GM12892 (cell line): Measurements from ENCODE around the gene CLMN.
A peak's percentile ranks its signal among the peaks of the same experiment; 100 is the strongest.

ENCODE experiments used
- DNase-seq: peaks from one replicate; pipeline ENCODE4 v3.0.0; 2011; ENCODE audit not compliant: insufficient read length
- FAIRE-seq: peaks from 2 replicates; lab custom pipeline; 2011; peaks lifted over from hg19 to GRCh38; lab: Jason Lieb, UNC
- POLR2A ChIP-seq: IDR thresholded peaks from 2 replicates; pipeline ENCODE4 v1.6.1; 2011; ENCODE audit warnings: low read depth, low read length, control low read depth
- POLR2AphosphoS5 ChIP-seq: IDR thresholded peaks from 2 replicates; pipeline ENCODE4 v1.6.1; 2011; ENCODE audit warnings: low read depth, low read length, control low read depth
- TAF1 ChIP-seq: IDR thresholded peaks from 2 replicates; pipeline ENCODE4 v1.6.1; 2011; ENCODE audit warnings: low read depth, mild to moderate bottlenecking, control low read depth, low read length, borderline replicate concordance

Gene CLMN

DNA sequence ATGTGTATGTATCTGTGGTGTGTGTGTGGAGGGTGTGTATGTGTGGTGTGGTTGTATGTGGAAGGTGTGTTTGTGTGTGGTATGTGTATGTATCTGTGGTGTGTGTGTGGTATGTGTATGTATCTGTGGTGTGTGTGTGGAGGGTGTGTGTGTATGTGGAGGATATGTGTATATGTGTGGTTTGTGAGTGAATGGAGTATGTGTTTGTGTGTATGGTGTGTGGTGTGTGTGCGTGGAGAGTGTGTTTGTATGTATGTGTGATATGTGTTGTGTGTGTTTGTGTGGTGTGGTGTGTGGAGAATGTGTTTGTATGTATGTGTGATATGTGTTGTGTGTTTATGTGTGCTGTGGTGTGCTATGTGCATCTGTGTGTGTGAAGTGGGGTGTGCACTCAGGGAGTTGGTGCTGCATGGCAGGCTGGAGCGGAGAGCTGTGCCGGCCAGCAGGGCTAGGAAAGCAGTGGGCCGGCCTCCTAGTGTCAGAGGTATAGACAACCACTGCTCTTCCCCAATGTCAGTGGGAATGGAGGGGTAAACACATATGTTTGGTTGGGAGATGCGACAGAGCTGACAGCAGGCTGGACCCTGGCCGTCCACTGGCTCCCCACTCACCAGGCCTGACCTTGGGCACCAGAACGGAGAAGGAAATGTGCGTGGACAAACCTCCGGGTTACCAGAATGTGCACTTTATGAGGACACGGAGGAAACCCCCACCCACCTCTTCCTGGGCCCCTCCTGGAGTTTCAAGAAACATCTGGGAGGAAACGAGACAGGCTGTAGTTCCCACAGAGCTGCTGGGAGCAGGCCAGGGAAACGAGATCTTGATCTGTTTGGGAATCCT, 60.7 kb downstream of the CLMN start:
- FAIRE-seq (peak; percentile 81), DNase-seq (no peak)
- TF ChIP-seq TAF1 (no peak), POLR2A (no peak), POLR2AphosphoS5 (no peak)

DNA sequence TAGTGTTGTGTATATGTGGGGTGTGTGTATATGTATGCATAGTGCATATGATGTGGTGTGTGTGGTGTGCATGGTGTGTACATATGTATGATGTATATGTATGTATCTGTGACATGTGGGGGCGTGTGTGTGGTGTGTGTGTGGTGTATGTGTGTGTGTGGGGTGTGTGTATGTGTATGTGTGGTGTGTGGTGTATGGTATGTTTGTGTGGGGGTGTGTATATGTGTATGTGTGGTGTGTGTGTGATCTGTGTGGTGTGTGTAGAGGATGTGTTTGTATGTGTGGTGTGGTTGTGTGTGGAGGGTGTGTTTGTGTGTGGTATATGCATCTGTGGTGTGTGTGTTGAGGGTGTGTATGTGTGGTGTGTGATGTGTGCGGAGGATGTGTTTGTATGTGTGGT, 61.6 kb downstream of the CLMN start:
- TF ChIP-seq TAF1 (no peak), POLR2AphosphoS5 (no peak), POLR2A (no peak)
- peak; percentile 80 for FAIRE-seq

DNA sequence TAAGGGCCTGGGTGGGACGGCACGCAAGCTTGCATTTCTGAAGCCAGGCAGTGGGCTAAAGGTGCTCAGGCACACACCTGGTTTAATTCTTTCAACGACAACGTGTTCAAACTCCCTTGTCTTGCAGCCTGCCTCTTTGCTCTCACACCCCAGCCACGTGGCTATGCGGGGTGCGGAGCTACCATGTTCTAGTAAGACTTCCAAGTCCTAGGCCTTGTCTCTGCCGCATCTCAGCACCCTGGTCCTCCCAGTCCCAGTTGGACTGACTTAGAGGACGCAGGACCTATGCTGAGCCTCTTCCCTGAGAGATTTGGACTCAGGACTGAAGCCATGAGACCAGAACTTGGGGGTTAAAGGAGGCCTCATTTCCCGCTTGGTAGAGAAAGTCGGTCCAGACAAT, 62.2 kb downstream of the CLMN start:
- DNase-seq (no peak), FAIRE-seq (no peak)
- no peak for TF ChIP-seq TAF1
- no peak for TF ChIP-seq POLR2A
- TF ChIP-seq POLR2AphosphoS5: no peak

More for the DNA sequence above, 61.6 kb downstream of the CLMN start:
- DNase-seq: no peak

DNA sequence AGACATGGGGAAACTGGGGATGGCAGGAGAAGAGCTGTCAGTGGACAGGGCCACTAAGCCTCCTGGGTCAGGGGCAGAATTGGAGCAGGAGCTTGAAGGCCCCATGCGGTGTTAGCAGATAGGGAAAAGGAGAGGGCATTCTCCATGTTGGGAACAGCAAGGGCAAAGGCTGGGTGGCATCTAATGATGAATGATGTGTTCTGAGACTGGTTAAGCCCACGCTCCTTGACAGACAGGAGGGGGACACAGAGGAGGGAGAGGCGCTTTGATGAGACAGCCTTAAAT, 63.0 kb downstream of the CLMN start:
- DNase-seq: no peak
- no peak for FAIRE-seq

DNA sequence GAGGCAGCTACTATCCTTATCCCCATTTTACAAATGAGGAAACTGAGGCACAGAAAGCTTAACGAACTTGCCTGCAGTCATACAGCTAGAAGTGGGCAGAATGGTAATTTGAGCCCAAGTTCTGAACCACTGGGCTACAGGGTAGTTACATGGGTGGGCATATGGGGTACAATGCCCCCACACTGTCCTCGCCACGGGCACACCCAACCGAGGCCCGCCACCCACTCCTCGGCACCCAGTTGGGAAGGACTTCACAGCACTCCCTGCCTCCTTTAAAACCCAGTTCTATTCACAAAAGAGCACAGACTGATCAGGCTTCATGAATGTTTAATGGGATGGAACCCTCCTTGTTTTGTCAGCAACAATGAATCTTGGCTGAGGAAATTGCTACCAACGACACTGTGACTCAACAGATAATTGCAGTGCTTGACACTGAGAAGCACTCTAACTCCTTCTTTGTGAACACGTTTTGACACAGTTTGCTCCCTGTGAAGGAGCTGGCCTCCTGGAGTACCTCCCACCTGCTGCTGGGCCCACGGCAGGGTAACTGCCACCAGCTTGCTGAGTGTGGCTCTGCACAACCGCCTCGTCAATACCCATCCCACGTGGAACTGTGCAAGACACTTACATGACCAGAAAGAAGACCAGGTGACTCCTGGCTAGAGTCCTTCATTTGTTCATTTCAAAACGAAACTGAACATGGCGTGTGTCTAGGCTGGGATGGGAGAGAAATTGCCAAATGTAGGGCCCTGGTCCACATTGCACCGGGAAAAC, 63.5 kb downstream of the CLMN start:
- DNase-seq: no peak
- FAIRE-seq: no peak

More for the DNA sequence above, 63.0 kb downstream of the CLMN start:
- TF ChIP-seq POLR2AphosphoS5: no peak
- no peak for TF ChIP-seq POLR2A
- no peak for TF ChIP-seq TAF1

DNA sequence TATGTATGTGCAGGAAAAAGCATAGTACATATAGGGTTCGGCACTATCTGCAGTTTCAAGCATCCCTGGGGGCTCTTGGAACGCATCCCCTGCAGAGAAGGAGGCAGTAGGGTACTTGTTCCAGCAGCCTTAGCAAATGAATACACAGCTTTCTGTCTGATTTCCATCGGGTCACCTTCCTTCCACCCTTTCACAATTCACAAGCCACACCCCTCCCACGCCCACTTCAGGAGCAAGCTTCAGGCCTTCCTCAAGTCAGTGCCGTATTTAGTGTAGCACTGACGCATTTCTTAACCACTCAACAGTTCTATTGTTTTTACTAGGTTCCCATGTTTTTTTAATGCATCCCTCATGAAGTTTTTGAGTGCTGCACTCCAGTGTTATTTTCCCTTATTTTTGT, 64.2 kb downstream of the CLMN start:
- TF ChIP-seq POLR2A (no peak), TAF1 (no peak)
- no peak for DNase-seq
- FAIRE-seq: peak; percentile 79

More for the DNA sequence above, 63.5 kb downstream of the CLMN start:
- TF ChIP-seq POLR2AphosphoS5 (no peak), TAF1 (no peak)

DNA sequence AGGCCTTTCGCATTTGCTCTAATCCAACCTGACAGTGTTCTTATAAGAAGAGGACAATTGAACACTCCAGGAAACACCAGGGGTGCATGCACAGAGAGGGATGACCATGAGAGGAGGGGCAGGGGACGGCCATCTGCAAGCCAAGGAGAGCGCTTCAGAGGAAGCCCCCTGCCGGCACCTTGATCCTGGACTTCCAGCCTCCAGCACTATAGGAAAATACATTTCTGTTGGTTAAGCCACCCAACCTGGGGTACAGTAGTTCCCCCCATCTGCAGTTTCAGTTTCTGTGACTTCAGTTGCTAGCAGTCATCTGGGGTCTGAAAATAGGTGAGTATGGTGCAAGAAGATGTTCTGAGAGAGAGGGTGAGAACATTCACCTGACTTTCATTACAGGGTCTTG, 64.7 kb downstream of the CLMN start:
- TF ChIP-seq POLR2A (no peak), POLR2AphosphoS5 (no peak), TAF1 (no peak)
- FAIRE-seq: no peak
- no peak for DNase-seq

DNA sequence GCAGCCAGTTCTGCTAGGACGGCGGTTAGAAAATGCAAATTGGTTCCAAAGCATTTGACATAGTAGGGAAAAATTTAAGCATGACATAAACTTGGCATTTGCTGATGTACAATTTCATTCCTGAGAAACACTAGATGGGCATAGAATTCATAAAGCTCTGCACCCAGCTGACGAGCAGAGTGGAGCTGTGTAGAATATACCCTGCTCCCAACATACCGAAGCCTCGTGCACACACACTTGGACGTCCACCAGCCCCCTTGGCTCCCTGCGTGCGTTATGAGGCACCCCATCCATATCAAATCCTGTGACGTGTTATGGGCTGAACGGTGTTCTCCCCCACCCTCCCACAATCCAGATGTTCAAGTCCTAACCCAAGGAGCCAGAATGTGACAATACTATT, 65.4 kb downstream of the CLMN start:
- no peak for TF ChIP-seq TAF1
- no peak for TF ChIP-seq POLR2AphosphoS5
- TF ChIP-seq POLR2A: no peak
- no peak for FAIRE-seq
- no peak for DNase-seq

DNA sequence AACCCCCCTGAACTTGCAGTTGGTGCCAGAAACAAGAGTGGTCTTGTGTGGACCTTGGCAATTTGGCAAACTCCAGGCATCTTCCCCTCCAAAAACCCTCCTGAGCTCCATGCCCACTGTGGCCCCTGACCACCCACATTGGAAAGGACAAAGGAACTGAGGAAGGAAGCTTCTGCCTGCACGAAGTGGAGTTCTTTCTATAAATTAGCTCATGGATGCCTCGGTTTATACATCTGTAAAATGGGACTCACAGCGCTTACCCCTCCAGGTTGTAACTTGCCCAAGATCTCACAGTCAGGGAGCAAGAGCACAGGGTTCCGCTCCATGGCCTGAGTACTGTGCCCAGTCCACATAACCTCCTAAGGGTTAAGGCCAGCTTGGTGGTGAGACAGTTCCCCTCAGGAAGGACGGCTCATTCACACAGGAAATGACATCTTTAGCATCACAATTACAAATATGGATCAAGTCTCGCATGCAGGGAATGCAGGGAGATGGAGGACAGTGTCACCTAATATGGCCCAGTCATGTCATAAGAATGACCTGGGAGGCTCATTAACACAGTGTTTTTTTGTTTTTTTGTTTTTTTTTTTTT, 66.6 kb downstream of the CLMN start:
- DNase-seq: no peak
- TF ChIP-seq POLR2AphosphoS5 (no peak), POLR2A (no peak), TAF1 (no peak)
- FAIRE-seq: no peak

DNA sequence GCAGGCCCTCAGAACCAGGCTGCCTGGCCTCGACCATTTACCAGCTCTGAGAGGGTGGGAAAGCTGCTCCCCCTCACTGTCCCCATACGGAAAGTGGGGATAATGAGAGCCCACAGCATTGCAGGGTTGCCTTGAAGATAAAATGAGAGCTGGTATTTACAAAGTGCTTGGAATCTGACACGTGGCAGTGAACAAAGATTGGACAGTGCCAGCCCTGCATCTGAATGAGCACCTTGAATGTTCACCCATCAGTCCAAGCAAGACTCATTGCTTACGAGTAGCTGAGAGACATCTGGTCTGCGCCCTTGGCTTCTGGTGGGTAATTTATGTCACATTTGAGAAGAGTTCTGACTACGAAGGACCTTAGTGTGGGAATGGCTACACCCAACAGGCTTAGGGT, 67.5 kb downstream of the CLMN start:
- DNase-seq: no peak
- no peak for FAIRE-seq
- TF ChIP-seq TAF1: no peak

DNA sequence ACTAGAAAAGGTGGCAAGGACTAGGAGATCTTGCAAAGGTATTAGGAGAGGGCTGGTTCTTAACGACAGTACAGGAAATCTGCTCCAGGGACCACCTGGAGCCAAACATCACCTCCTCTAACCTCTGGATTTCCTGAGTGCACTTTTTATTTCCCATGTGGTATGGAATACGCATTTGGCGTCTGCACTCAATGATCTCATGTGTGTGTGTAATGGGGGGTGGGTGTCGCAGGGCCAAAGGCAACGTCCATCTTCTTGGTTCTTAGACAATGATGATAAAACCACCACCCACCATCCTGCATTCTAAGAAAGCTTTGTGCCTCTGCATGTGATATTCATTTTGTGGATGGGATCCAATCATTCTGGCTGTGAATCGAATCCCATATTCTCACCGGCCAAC, 68.8 kb downstream of the CLMN start:
- no peak for FAIRE-seq
- TF ChIP-seq POLR2AphosphoS5 (no peak), POLR2A (no peak), TAF1 (no peak)
- DNase-seq: no peak
